GM21526 (cell line): ENCODE results near the gene ACTL6B.
"Not testable (repeated sequence)": the region's sequence is repeated elsewhere in the genome, so short reads cannot be mapped to it uniquely, and the experiment has no call there.

Experiments
- ATAC-seq: cut with Tn5 transposase; IDR thresholded peaks from one replicate; pipeline ENCODE4 v1.9.1; 2021; ENCODE audit warnings: moderate library complexity; ENCODE audit not compliant: unreplicated experiment, low FRiP score

The ACTL6B gene

GRCh38 chr7:100655908-100656674, at the start of gene ACTL6B:
ACTL6B (minus strand) TSS chr7:100656448; CDS start chr7:100656354, 94 bp downstream.
- ATAC-seq = no peak

GRCh38 chr7:100705320-100705752, 49.1 kb upstream of the ACTL6B start:
- peak; percentile 65 for ATAC-seq

DNA sequence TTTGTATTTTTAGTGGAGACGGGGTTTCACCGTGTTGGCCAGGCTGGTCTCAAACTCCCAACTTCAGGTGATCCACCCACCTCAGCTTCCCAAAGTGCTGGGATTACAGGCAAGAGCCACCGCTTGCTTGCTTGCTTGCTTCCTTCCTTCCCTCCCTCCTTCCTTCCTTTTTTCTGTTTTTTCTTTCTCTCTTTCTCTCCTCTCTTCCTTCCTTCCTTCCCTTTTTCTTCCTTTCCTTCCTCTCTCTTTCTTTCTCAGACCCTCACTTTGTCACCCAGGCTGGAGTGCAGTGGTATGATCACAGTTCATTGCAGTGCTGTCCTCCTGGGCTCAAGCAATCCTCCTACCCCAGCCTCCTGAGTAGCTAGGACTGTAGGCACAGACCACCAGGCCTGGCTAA, 44.8 kb upstream of the ACTL6B start:
- ATAC-seq = not testable (repeated sequence)

DNA sequence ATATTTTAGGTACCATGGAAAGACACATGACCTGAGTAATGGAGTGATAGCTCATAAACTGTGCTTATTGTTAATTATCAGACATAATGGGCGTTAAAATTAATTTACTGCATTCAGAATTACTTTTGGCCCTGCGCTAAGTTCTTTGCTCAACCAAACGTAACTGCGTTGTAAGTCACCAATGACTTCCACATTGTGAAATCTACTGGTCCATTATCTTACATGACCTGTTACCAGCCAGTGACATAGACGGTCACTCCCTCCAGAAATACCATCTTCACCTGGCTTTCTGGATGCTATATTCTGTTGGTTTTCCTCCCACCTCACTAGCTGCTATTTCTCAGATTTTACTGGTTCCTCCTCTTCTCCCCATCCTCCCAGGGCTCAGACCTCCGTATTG, 42.8 kb upstream of the ACTL6B start:
- ATAC-seq = no peak

GRCh38 chr7:100696123-100696521, 39.9 kb upstream of the ACTL6B start:
- no peak for ATAC-seq

GRCh38 chr7:100694098-100694745, 38.0 kb upstream of the ACTL6B start, which contains the start of gene GIGYF1:
GIGYF1 (minus strand) TSS chr7:100694250; CDS start chr7:100688238, 6,012 bp downstream.
- no peak for ATAC-seq

DNA sequence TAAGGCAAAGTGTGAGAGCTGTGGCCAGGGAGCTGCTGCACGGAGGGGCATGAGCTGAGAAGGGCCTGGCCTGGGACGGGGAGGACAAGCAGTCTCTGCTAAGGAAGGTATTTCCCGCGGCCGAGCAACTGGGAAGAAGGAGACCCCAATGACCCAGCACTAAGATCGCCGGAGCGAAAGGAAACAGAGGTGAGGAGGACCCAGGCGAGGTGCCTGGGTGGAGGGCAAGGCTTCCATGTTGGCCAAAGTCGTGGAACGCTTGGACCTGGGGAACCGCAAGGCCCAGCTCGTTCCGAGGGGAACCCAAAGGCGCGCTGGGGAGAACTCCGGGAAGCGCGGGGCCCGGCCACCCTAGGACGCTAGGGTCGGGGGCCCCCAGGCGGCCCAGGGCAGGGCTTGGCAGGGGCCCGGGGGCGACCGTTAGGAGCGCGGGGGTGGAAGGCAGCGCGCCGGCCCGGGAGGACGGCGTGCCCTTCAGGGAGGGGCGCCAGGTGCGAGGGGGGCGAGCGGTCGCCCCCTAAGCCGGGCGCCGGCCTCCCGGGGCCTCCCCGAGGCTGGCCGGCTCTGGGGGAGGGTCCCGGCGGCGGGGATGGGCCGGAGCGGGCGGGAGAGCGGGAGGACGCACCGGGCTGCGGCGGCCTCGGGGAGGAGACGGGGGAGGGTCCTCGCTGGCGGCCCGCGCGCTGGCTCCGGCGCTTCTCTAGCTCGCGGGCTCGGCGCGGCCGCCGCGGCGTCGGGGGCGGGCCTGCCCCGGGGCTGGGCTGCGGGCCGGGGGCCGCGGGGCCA, 37.3 kb upstream of the ACTL6B start:
- no peak for ATAC-seq

GRCh38 chr7:100692578-100692961, 36.3 kb upstream of the ACTL6B start:
- no peak for ATAC-seq

DNA sequence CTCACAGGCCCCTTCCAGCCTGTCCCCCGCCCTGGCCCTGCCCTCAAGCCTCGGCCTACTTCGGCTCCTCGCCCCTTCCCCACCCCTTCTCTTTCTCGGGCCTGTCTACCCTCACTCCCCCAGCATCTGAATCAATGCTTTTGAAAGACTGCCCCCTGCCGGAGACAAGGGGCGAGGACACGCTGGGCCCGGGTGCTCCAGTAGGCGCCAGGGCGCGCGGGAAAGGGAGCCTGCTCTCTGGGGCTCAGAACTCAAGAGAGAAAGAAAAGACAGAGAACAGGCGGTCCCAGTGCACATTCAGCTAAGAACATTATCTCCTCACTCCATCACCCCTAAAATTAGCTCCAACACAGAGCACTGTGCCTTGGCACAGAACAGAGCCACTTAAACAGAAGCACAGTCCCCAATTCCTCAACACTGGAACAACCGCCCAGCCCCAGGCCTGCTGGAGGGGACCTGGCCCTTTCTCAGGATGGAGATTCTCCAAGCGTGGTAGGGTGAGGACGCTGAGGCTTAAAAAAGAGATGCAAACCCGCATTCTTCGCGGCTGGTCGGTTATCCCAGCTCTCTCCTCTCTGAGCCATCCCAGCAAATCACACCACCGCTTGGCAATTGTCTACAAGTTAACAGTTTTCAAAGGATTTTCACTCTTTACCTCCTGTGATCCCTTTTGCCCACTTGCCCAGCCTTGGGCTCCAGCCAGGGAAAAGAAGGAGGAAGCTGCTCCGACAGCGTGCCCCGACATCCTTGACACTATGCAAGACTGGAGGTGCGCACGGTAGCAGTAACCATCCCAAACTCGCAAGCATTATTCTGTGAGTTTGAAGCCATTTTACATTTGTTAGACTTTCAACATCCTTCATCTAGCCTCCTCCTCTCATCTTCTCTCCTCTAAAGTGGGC, 35.7 kb upstream of the ACTL6B start:
- ATAC-seq = no peak

GRCh38 chr7:100689230-100690135, 33.2 kb upstream of the ACTL6B start:
- no peak for ATAC-seq

GRCh38 chr7:100688326-100688860, 32.1 kb upstream of the ACTL6B start:
- ATAC-seq = no peak

DNA sequence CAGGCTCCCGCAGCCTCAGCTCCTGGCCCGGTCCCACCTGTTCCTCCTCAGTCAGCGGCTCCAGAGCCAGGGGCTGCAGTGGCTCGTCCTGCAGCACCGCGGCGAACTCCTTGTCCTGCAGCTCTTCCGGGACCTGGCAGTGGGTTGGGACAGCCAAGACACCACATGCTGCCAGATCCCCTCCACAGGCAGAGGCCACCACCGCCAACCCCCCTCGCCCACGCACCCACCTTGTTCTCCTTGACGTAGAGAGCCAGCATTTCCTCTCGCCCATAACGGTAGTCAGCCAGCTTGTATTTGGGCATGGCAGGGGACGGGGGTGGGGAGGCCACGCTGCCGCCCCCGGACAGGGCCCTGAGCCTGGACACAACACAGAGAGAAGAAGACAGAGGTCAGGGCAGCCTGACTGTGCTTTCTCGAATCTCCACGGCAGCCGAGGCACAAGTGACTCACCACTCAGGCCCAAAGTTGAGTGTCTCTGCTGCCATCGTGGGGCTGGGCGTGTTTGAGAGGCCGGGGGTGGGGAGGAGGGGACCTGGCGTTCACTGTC, 31.6 kb upstream of the ACTL6B start:
- no peak for ATAC-seq

- ATAC-seq = no peak
Measured at GRCh38 chr7:100687261-100687660, 31.0 kb upstream of the ACTL6B start.

- ATAC-seq = no peak
Measured at GRCh38 chr7:100686822-100687211, 30.6 kb upstream of the ACTL6B start.

- ATAC-seq = no peak
Measured at GRCh38 chr7:100686201-100686821, 30.1 kb upstream of the ACTL6B start.

DNA sequence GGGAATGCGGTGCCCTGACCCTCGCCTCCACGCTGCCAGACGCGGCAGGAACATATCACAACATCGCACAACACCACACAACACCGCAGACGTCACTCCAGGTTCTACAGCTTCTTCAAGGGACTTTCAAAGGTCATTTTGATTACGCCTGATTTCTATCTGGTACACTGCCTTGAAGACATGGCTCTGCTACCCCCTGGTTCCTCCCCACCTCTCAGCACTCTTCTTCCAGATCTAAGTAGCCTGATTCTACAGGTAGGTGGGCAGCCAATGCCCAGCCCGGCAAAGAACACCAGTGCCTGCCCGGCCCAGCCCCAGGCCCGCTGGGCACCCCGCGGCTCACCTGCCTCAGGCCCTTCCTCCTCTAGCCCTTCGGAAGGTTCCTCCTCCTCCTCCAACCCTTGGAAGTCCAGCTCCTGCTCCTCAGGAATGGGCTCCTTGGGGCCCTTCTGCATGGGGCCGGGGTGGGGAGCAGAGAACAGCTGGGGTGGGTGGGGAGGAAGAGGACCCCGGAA, 29.4 kb upstream of the ACTL6B start:
- ATAC-seq = no peak

GRCh38 chr7:100685049-100685605, 28.9 kb upstream of the ACTL6B start:
- ATAC-seq = no peak
